SU-DHL-6 (cell line): ENCODE results near the gene ROR1.

Source experiments
- EZH2phosphoT487 ChIP-seq: fragments of 200-600 bp; sonication (generic), shearing (Covaris generic); conservative IDR thresholded peaks from 2 replicates; pipeline ENCODE4 v1.6.1; 2018; ENCODE audit warnings: mild to moderate bottlenecking, antibody characterized with exemption, low read length, moderate library complexity, mixed read lengths
- TF ChIP-seq, protein P1 (sequence below): fragments of 200-600 bp; sonication (generic); IDR thresholded peaks from one replicate; pipeline ENCODE4 v1.5.1; 2017; ENCODE audit warnings: antibody characterized with exemption, mild to moderate bottlenecking, low read length, moderate library complexity; ENCODE audit not compliant: insufficient read depth, poor library complexity, severe bottlenecking

GRCh38 chr1:63856924-63857323 is 83.1 kb downstream of the ROR1 start:
- TF ChIP-seq, protein P1, sequence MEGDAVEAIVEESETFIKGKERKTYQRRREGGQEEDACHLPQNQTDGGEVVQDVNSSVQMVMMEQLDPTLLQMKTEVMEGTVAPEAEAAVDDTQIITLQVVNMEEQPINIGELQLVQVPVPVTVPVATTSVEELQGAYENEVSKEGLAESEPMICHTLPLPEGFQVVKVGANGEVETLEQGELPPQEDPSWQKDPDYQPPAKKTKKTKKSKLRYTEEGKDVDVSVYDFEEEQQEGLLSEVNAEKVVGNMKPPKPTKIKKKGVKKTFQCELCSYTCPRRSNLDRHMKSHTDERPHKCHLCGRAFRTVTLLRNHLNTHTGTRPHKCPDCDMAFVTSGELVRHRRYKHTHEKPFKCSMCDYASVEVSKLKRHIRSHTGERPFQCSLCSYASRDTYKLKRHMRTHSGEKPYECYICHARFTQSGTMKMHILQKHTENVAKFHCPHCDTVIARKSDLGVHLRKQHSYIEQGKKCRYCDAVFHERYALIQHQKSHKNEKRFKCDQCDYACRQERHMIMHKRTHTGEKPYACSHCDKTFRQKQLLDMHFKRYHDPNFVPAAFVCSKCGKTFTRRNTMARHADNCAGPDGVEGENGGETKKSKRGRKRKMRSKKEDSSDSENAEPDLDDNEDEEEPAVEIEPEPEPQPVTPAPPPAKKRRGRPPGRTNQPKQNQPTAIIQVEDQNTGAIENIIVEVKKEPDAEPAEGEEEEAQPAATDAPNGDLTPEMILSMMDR, result no peak
- TF ChIP-seq EZH2phosphoT487, result no peak
